ENCODE measurements around the gene FBN1. TPM values are rescaled to one million over a fixed set of nuclear protein-coding genes. Genes with fewer than 3 reads are reported as not detected.

FBN1 gene
- total and polyA plus RNA-seq, 8 donors = 1.5 to 35.2 (median 5.2) TPM

DNA sequence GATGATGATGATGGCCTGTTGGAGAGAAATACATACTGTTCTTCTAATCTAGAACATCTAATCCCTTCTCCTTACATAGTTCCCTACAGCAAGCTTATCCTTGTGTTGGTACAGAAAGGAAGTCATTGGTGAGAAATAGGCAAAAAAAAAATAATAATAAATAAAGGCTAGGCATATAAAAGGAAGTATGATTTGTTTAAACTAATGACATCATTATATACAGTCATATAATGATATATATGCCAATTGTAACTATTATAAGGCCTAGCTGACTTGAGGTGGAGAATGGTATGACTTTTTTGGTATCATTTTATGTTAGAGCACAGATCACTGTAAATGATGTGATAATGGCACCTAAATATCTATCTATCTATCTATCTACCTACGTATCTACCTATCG is 171.8 kb downstream of the FBN1 start:
- no peak overlapping the region for H3K27ac ChIP-seq
- H3K4me3 ChIP-seq = no peak overlapping the region
- intact Hi-C loops (cut with DNase I) = no loop called here
- no peaks in the 10 kb centered on the region for H3K27me3 ChIP-seq
- DNase-seq (no peak), FAIRE-seq (no peak), ATAC-seq (no peak)
- 84 to 85% methylated on average over 2 of the region's 2 CpGs for WGBS, 2 donors
- no peaks in the 10 kb centered on the region for H3K4me1 ChIP-seq
- H3K36me3 ChIP-seq = no peaks in the 10 kb centered on the region
- TF ChIP-seq, protein P1, sequence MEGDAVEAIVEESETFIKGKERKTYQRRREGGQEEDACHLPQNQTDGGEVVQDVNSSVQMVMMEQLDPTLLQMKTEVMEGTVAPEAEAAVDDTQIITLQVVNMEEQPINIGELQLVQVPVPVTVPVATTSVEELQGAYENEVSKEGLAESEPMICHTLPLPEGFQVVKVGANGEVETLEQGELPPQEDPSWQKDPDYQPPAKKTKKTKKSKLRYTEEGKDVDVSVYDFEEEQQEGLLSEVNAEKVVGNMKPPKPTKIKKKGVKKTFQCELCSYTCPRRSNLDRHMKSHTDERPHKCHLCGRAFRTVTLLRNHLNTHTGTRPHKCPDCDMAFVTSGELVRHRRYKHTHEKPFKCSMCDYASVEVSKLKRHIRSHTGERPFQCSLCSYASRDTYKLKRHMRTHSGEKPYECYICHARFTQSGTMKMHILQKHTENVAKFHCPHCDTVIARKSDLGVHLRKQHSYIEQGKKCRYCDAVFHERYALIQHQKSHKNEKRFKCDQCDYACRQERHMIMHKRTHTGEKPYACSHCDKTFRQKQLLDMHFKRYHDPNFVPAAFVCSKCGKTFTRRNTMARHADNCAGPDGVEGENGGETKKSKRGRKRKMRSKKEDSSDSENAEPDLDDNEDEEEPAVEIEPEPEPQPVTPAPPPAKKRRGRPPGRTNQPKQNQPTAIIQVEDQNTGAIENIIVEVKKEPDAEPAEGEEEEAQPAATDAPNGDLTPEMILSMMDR (IDR thresholded peaks at IDR 0.05) = no peak
- H3K9me3 ChIP-seq = no peaks in the 10 kb centered on the region

- no peaks in the 10 kb centered on the region for H3K9me3 ChIP-seq
- no peaks in the 10 kb centered on the region for H3K4me1 ChIP-seq
- no peak overlapping the region for H3K27ac ChIP-seq
- H3K27me3 ChIP-seq = no peaks in the 10 kb centered on the region
- ATAC-seq = no peak
- no peak for DNase-seq
- intact Hi-C loops (cut with DNase I) = no loop called here
- 83 to 89% methylated on average over 2 of the region's 2 CpGs for WGBS, 2 donors
- H3K4me3 ChIP-seq = no peak overlapping the region
- FAIRE-seq = no peak
- TF ChIP-seq, protein P1 (IDR thresholded peaks at IDR 0.05) = no peak
- no peaks in the 10 kb centered on the region for H3K36me3 ChIP-seq
These were observed 172.8 kb downstream of the FBN1 start for GRCh38 chr15:48472756-48473155.

- FAIRE-seq (no peak), ATAC-seq (no peak), DNase-seq (no peak)
- Histone ChIP-seq H3K9me3 (no peaks in the 10 kb centered on the region), H3K27me3 (no peaks in the 10 kb centered on the region), H3K4me1 (no peaks in the 10 kb centered on the region), H3K36me3 (no peaks in the 10 kb centered on the region), H3K4me3 (no peak overlapping the region), H3K27ac (no peak overlapping the region)
- 76 to 78% methylated on average over 5 of the region's 5 CpGs for WGBS, 2 donors
- intact Hi-C loops (cut with DNase I) = no loop called here
- TF ChIP-seq, protein P1 (IDR thresholded peaks at IDR 0.05) = no peak
These were observed 174.4 kb downstream of the FBN1 start for GRCh38 chr15:48471073-48471472.

DNA sequence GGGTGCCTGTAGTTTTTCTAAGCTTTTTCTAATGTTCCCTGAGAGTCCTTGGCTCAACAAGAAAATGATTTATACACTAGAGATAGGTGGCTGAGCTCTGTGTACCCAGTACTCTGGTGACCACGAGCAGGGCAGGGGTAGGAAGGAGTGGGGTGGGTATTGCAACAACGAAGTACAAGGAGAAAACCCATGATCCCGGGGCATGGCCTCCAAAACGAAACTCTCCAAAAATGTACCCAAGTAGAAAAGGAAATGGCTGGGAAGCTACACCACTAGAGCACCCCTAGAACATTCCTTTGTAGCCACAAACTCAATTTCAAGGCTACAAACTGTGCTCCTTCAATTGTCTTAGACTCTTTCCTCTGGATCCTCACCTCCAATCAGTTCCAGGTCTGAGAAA is 175.4 kb downstream of the FBN1 start:
- FAIRE-seq = no peak
- WGBS, 2 donors = 75 to 80% methylated on average over 4 of the region's 4 CpGs
- no peaks in the 10 kb centered on the region for H3K9me3 ChIP-seq
- no peaks in the 10 kb centered on the region for H3K4me1 ChIP-seq
- H3K27me3 ChIP-seq = no peaks in the 10 kb centered on the region
- intact Hi-C loops (cut with DNase I) = no loop called here
- no peak overlapping the region for H3K27ac ChIP-seq
- no peak for DNase-seq
- no peaks in the 10 kb centered on the region for H3K36me3 ChIP-seq
- no peak overlapping the region for H3K4me3 ChIP-seq
- no peak for ATAC-seq
- TF ChIP-seq, protein P1 (IDR thresholded peaks at IDR 0.05) = no peak

- TF ChIP-seq, protein P1 (IDR thresholded peaks at IDR 0.05) = no peak
- Histone ChIP-seq H3K4me1 (no peaks in the 10 kb centered on the region), H3K4me3 (no peak overlapping the region), H3K27me3 (no peaks in the 10 kb centered on the region), H3K27ac (no peak overlapping the region), H3K9me3 (no peaks in the 10 kb centered on the region), H3K36me3 (no peaks in the 10 kb centered on the region)
- no peak for FAIRE-seq
- 79 to 83% methylated on average over 5 of the region's 5 CpGs for WGBS, 2 donors
- no peak for DNase-seq
- ATAC-seq = no peak
- intact Hi-C loops (cut with DNase I) = no loop called here
These were observed 175.8 kb downstream of the FBN1 start for GRCh38 chr15:48469681-48470080.

Measured in pancreas (tissue), 10 donors.